K562 (cell line): ENCODE data around the gene TFPI2. TPM values are rescaled to one million over a fixed set of nuclear protein-coding genes. Genes with fewer than 3 reads are reported as not detected.

Source experiments
- ATAC-seq: fragments of 200-7000 bp; cut with Tn5 transposase; 3 replicates; pipeline ENCODE4 v1.9.1; 2020; ENCODE audit warnings: moderate library complexity
- BruUV-seq: library from RNA; stranded (reverse); fragments of 400-500 nt; replicated peaks from 2 replicates; lab custom pipeline; 2021; lab: Mats Ljungman, UMichigan
- CTCF ChIA-PET: fragments of 300-600 bp; formaldehyde crosslinking; extraction: SDS; loops from one replicate; lab custom pipeline; 2021; ENCODE audit warnings: low intra/inter-chr PET ratio; lab: Yijun Ruan, JAX
- POLR2A ChIA-PET: fragments of 300-600, 350-650 bp; sonication (Branson Sonifier 250); formaldehyde crosslinking; extraction: SDS; loops from one replicate; lab custom pipeline; 2021; ENCODE audit warnings: antibody characterized with exemption, inconsistent platforms; lab: Yijun Ruan, JAX
- DNase-seq, 4 experiments: peaks; one replicate each; pipeline versions ENCODE4 v3.0.0 to v3.0.0-alpha.2; 2011 to 2018; ENCODE audit warnings: low spot score in 3 of 4, mixed read lengths in 3 of 4; ENCODE audit errors: extremely low read depth in 1 of 4
- FAIRE-seq: peaks from 2 replicates; lab custom pipeline; 2011; peaks lifted over from hg19 to GRCh38; lab: Jason Lieb, UNC
- H2AFZ ChIP-seq: 2 replicates; pipeline ENCODE4 v1.6.0; 2011; ENCODE audit warnings: low read depth, low read length, control low read depth, inconsistent platforms
- H3K27ac ChIP-seq: fragments of 200-600 bp; 3 replicates; pipeline ENCODE4 v1.8.0; 2011; ENCODE audit warnings: low read depth, mild to moderate bottlenecking, control low read depth, inconsistent platforms, low read length, moderate library complexity, mixed read lengths; ENCODE audit errors: extremely low read depth
- H3K27me3 ChIP-seq, 2 experiments: fragments of 300-600 bp in 1 of 2; 2 replicates in 1 of 2; 3 replicates in 1 of 2; pipeline versions ENCODE4 v1.6.0 to v1.8.0; 2011; ENCODE audit warnings: inconsistent platforms in 2 of 2, low read length in 2 of 2, mild to moderate bottlenecking in 1 of 2, mixed read lengths in 1 of 2, moderate library complexity in 1 of 2; ENCODE audit not compliant: control insufficient read depth in 2 of 2, insufficient read depth in 2 of 2
- H3K36me3 ChIP-seq: fragments of 300-600 bp; 3 replicates; pipeline ENCODE4 v1.8.0; 2011; ENCODE audit warnings: mild to moderate bottlenecking, low read length, inconsistent platforms; ENCODE audit not compliant: control insufficient read depth, insufficient read depth
- H3K4me1 ChIP-seq, 2 experiments: fragments of 200-600 bp in 1 of 2; replicated peaks in 1 of 2; 2 replicates in 1 of 2; 3 replicates in 1 of 2; pipeline versions ENCODE4 v1.5.1 to v1.8.0; 2011; ENCODE audit warnings: inconsistent platforms in 2 of 2, low read length in 2 of 2, mild to moderate bottlenecking in 1 of 2, mixed read lengths in 1 of 2, moderate library complexity in 1 of 2; ENCODE audit not compliant: control insufficient read depth in 2 of 2, insufficient read depth in 2 of 2
- H3K4me2 ChIP-seq: 2 replicates; pipeline ENCODE4 v1.6.1; 2011; ENCODE audit warnings: low read length, control low read depth, inconsistent platforms, mixed read lengths; ENCODE audit not compliant: insufficient read depth
- H3K4me3 ChIP-seq: fragments of 200-600 bp; sonication (generic), shearing (Covaris generic); 2 replicates; pipeline ENCODE4 v1.5.1; 2016; ENCODE audit warnings: control low read depth, inconsistent platforms
- H3K79me2 ChIP-seq: fragments of 200-600 bp; 3 replicates; pipeline ENCODE4 v1.8.0; 2011; ENCODE audit warnings: low read length, inconsistent platforms; ENCODE audit not compliant: control insufficient read depth, insufficient read depth
- H3K9ac ChIP-seq, 2 experiments: 2 replicates each; pipeline versions ENCODE4 v1.6.0 to v1.6.1; 2011; ENCODE audit warnings: low read depth in 2 of 2, low read length in 2 of 2, control low read depth in 1 of 2, inconsistent platforms in 1 of 2, mild to moderate bottlenecking in 1 of 2, mixed read lengths in 1 of 2; ENCODE audit not compliant: insufficient read depth in 1 of 2
- H3K9me1 ChIP-seq: one replicate; pipeline ENCODE4 v1.6.0; 2011; ENCODE audit warnings: inconsistent platforms, mild to moderate bottlenecking, low read length, moderate library complexity; ENCODE audit not compliant: control insufficient read depth, insufficient read depth
- H3K9me3 ChIP-seq: replicated peaks from 2 replicates; pipeline ENCODE4 v1.5.1; 2011; ENCODE audit warnings: low read depth, low read length, inconsistent platforms; ENCODE audit not compliant: control insufficient read depth, insufficient read depth
- H4K20me1 ChIP-seq: replicated peaks from 2 replicates; pipeline ENCODE4 v1.6.1; 2011; ENCODE audit warnings: low read length, inconsistent platforms, mixed read lengths; ENCODE audit not compliant: control insufficient read depth, insufficient read depth
- BRD4 ChIP-seq: fragments of 200-600 bp; sonication (generic); IDR thresholded peaks from 2 replicates; pipeline ENCODE4 v1.6.1; 2017; ENCODE audit warnings: inconsistent platforms
- CEBPB ChIP-seq: fragments of 450-650 bp; IDR thresholded peaks from 2 replicates; pipeline ENCODE4 v1.6.1; 2016; ENCODE audit warnings: missing genetic modification characterization, missing compliant biosample characterization
- CLOCK ChIP-seq: fragments of 250-450 bp; sonication (Bioruptor Pico); IDR thresholded peaks from 2 replicates; pipeline ENCODE4 v1.4.0; 2020; ENCODE audit warnings: mild to moderate bottlenecking, moderate library complexity, borderline replicate concordance
- DDX20 ChIP-seq: fragments of 450-650 bp; IDR thresholded peaks from 2 replicates; pipeline ENCODE4 v1.6.1; 2016; ENCODE audit warnings: missing genetic modification characterization, low read depth, mild to moderate bottlenecking, missing compliant biosample characterization, moderate library complexity
- KDM1A ChIP-seq, 2 experiments: fragments of 450-650 bp; IDR thresholded peaks; 2 replicates each; pipeline ENCODE4 v1.6.1; 2016; ENCODE audit warnings: mild to moderate bottlenecking in 2 of 2
- PTTG1 ChIP-seq: fragments of 450-650 bp; IDR thresholded peaks from 2 replicates; pipeline ENCODE4 v1.6.1; 2016; ENCODE audit warnings: low read depth, mild to moderate bottlenecking, missing genetic modification characterization, missing compliant biosample characterization
- TRIM24 ChIP-seq, 2 experiments: fragments of 450-650 bp; IDR thresholded peaks; 2 replicates each; pipeline ENCODE4 v1.6.1; 2016
- ZNF124 ChIP-seq: sonication (generic); formaldehyde crosslinking; IDR thresholded peaks from 2 replicates; pipeline ENCODE4 v1.8.1; 2022; ENCODE audit warnings: missing genetic modification reagents
- ZNF395 ChIP-seq: fragments of 200-800 bp; sonication (Bioruptor generic); IDR thresholded peaks from 2 replicates; pipeline ENCODE4 v1.6.1; 2017; ENCODE audit warnings: missing genetic modification characterization, missing compliant biosample characterization
- ZNF407 ChIP-seq: fragments of 450-650 bp; IDR thresholded peaks from 2 replicates; pipeline ENCODE4 v1.6.1; 2016; ENCODE audit warnings: low read depth
- ZNF561 ChIP-seq: fragments of 450-650 bp; formaldehyde crosslinking; conservative IDR thresholded peaks from 2 replicates; pipeline ENCODE4 v1.4.0; 2020; ENCODE audit warnings: mild to moderate bottlenecking, moderate library complexity
- ZNF766 ChIP-seq: fragments of 200-800 bp; sonication (Bioruptor generic); conservative IDR thresholded peaks from 2 replicates; pipeline ENCODE4 v1.6.1; 2016; ENCODE audit warnings: missing genetic modification characterization, missing compliant biosample characterization
- WGBS: fragments of 100-300 bp; shearing (Covaris generic); methylation state at CpG from one replicate; pipeline ENCODE4 v1.1.6; 2016; ENCODE audit warnings: low coverage, mixed read lengths; ENCODE audit not compliant: insufficient coverage; ENCODE audit errors: missing lambda C conversion rate; 5-methylcytosine and 5-hydroxymethylcytosine counted together
- in situ Hi-C: fragments of 300-500 bp; cut with MboI; formaldehyde crosslinking; loops from 4 replicates; pipeline ENCODE4 v1.15.0; 2018; ENCODE audit warnings: inconsistent platforms, mixed read lengths
- intact Hi-C: fragments of 100-400 bp; cut with micrococcal nuclease; formaldehyde crosslinking; loops from 2 replicates; pipeline ENCODE4 v1.14.2; 2022
- polyA plus RNA-seq, 8 experiments: library from polyadenylated mRNA; depleted of rRNA in 4 of 8; stranded (reverse) in 5 of 8; unstranded in 3 of 8; fragments of >200 nt; fragmentation: Nextera tagmentation in 2 of 8; fragmentation: Illumina TruSeq in 1 of 8; extraction: Ambion mirVana in 2 of 8; extraction: Trizol in 1 of 8; gene quantifications; 2 replicates each; pipeline versions ENCODE4 v1.2.1 to v1.2.3, GENCODE V29; 2011 to 2014; ENCODE audit warnings: inconsistent platforms in 1 of 8, missing spikeins in 1 of 8
- total RNA-seq, 7 experiments: library from RNA; depleted of rRNA in 6 of 7; stranded (reverse); fragments of >200 nt in 6 of 7; fragmentation: Illumina TruSeq in 2 of 7; extraction: Trizol in 2 of 7; gene quantifications; 2 replicates each; pipeline versions ENCODE4 v1.2.1 to v1.2.3, GENCODE V29; 2011 to 2021; ENCODE audit warnings: low replicate concordance in 1 of 7

TFPI2 gene
- total and polyA plus RNA-seq, 9 of the 15 experiments (the other 6 are each of a cell fraction or from before 2014, with no cell fraction given) = 0.07 to 0.25 (median 0.11) TPM; not detected in 4

- no peak overlapping the region for H3K27ac ChIP-seq
- H3K4me3 ChIP-seq = no peak overlapping the region
- H3K9ac ChIP-seq = no peak overlapping the region
- in situ Hi-C loops (no loop called here), intact Hi-C loops (no loop called here)
- no peaks in the 10 kb centered on the region for H3K36me3 ChIP-seq
- ATAC-seq (no peak), FAIRE-seq (no peak), DNase-seq (no peak)
- ChIA-PET POLR2A (no interaction called here), CTCF (no interaction called here)
- H3K79me2 ChIP-seq = no peaks in the 10 kb centered on the region
- no peak overlapping the region for H3K4me2 ChIP-seq
- no TSS peak for BruUV-seq
- no peaks in the 10 kb centered on the region for H3K27me3 ChIP-seq
- H3K9me1 ChIP-seq = no peaks in the 10 kb centered on the region
- H3K4me1 ChIP-seq = no peaks in the 10 kb centered on the region
- no peak overlapping the region for H2AFZ ChIP-seq
- 0% methylated on average over 1 of the region's 1 CpG for WGBS
- H4K20me1 ChIP-seq = no peaks in the 10 kb centered on the region
- no peaks in the 10 kb centered on the region for H3K9me3 ChIP-seq
- no peak for TF ChIP-seq TRIM24 (IDR thresholded peaks at IDR 0.05)
- no peak for TF ChIP-seq ZNF561
- no peak for TF ChIP-seq ZNF124 (CRISPR knock-in tag)
- no peak for TF ChIP-seq ZNF395
- no peak for TF ChIP-seq CLOCK
- TF ChIP-seq DDX20 = no peak
- no peak for TF ChIP-seq ZNF766
- no peak for TF ChIP-seq PTTG1 (tag)
- TF ChIP-seq CEBPB = no peak
- TF ChIP-seq ZNF407 = no peak
- TF ChIP-seq KDM1A (IDR thresholded peaks at IDR 0.05) = no peak
- no peak for TF ChIP-seq BRD4
Measured at GRCh38 chr7:93860261-93860660, 30.3 kb downstream of the TFPI2 start.
